Measurements from ENCODE around the gene ABHD12.

Gene ABHD12

GRCh38 chr20:25380945-25381614 is 9.6 kb downstream of the ABHD12 start:
- no peak for DNase-seq (ENCODE audit: low read depth)

- no peak for DNase-seq (ENCODE audit: low read depth)
These were observed 11.5 kb downstream of the ABHD12 start for GRCh38 chr20:25378884-25379733.

GRCh38 chr20:25378189-25378883 is 12.3 kb downstream of the ABHD12 start:
- DNase-seq (ENCODE audit: low read depth), result no peak

- DNase-seq (ENCODE audit: low read depth), result no peak
These were observed 13.7 kb downstream of the ABHD12 start for GRCh38 chr20:25376886-25377285.

- DNase-seq (ENCODE audit: low read depth), result no peak
These were observed 14.4 kb downstream of the ABHD12 start for GRCh38 chr20:25376236-25376635.

DNA sequence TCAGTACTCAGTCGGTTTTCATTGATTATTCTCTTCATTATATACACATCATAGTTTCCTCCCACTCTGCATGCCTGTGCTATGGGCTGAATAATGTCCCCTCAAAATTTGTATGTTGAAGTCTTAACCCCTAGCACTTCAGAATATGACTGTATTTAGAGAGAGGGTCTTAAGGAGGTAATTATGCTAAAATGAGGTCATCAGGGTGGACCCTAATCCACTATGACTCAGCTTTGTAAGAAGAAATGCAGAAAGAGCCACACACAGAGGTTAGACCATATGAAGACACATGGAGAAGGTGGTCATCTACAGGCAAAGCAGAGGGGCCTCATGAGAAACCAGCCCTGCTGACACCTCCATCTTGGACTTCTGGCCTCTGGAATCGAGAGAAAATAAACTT is 15.8 kb downstream of the ABHD12 start:
- no peak for DNase-seq (ENCODE audit: low read depth)

DNA sequence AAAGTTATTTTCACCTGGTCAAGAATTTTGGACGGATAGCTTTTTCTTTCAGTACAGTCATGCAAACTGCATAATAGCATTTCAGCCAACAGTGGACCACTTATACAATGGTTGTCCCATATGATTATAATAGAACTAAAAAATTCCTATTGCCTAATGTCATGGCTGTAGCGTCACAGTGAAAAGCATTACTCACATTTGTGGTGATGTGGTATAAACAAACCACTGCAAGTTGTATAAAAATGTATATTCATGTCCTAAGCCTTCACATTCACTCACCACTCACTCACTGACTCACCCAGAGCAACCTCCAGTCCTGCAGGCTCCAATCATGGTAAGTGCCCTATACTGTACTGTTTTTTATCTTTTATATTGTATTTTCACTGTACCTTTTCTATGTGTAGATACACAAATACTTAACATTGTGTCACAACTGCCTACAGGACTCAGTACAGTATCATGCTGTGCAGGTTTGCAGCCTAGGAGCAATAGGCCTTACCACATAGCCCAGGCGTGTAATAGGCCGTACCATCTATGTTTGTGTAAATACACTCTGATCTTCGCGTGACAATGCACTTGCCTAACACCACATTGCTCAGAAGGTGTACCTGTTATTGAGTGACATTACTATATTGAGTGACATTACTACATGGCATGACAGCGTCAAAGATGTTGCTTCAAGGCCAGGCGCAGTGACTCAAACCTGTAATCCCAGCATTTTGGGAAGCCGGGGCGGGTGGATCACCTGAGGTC is 17.9 kb downstream of the ABHD12 start:
- DNase-seq (ENCODE audit: low read depth), result no peak

- DNase-seq (ENCODE audit: low read depth), result no peak
These were observed 20.7 kb downstream of the ABHD12 start for GRCh38 chr20:25369971-25370370.

DNA sequence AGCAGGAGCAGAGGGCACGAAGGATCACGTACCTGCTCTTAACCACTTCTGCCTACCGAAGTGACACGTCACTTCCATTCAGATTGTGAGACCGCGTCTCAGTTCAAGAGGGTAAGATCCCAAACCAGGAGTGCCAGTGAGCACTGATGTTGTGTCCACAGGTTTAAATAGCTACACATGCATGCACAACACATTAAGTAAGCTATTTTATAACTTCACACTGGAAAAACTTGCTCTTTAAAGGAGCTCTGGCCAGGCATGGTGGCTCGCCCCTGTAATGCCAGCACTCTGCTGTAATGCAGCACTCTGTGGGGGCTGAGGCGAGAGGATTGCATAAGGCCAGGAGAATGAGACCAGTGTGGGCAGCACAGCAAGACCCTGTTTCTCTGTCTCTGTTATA is 21.1 kb downstream of the ABHD12 start:
- DNase-seq (ENCODE audit: low read depth), result no peak

DNA sequence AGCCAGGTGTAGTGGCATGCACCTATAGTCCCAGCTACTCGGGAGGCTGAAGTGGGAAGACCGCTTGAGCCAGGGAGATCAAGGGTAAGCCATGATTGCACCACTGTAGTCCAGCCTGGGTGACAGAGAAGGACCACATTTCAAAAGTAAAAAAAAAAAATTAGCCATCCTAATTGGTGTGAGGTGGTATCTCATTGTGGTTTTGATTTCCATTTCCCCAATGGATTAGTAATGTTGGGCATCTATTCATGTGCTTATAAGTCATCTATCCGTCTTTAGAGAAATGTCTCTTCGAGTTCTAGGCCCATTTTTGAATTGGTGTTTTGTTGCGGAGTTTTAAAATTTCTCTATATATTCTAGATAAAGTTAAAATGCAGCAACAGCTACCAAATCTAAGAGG is 21.7 kb downstream of the ABHD12 start:
- DNase-seq (ENCODE audit: low read depth), result no peak

GRCh38 chr20:25368526-25368925 is 22.1 kb downstream of the ABHD12 start:
- no peak for DNase-seq (ENCODE audit: low read depth)

DNA sequence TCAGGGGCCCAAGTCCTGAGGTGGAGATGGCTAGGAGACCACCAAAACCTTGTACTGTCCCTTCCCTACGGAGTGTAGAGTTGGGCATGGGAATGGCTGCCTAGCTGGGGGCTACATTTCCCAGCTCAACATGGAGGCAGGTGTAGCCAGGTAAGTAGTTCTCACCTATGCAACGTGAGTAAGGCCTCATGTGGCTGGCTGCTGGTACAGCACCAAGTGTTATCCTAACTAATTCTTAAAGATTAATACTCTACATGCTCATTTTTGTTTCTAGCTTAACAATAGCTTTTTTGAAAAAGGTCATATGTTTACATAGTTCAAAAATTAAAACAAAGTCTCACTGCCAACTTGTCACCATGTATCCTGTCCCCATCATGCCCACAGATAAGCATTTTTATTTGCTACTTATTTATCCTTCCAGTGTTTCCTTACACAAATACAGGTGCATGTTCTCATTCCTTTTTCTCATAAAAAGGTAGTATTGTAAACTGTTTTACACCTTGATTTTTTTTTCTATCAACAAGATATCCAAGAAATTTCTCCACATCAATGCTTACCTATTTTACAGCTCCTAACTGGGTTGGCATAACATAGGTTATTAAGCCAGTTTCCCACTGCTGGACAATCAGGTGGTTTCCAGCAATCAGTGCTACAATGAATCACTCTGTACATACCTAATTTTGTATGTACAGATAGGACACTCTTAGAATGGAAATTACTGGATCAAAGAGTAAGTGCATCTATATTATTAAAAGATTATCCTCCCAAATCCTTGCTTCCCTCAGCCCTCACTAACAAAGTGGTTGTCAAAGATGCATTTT is 25.5 kb downstream of the ABHD12 start:
- no peak for DNase-seq (ENCODE audit: low read depth)

GRCh38 chr20:25364180-25364788 is 26.4 kb downstream of the ABHD12 start:
- no peak for DNase-seq (ENCODE audit: low read depth)

DNA sequence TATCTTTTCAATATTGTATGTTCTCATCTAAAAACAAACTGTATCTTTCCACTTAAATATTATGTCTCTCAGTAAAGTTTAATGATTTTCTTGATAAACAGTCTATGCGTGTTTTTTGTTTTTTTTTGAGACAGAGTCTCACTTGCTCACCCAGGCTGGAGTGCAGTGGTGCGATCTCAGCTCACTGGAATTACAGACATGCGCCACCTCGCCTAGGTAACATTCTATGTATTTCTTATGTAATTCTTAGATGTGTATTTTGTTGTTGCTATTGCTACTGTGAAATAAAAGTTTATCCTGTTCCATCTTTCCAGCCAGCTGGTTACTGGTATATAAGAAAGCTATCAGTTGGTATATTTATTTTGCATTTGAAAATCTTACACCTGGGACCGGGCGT is 29.4 kb downstream of the ABHD12 start:
- DNase-seq (ENCODE audit: low read depth), result no peak

- no peak for DNase-seq (ENCODE audit: low read depth)
These were observed 29.9 kb downstream of the ABHD12 start for GRCh38 chr20:25360631-25361286.

- DNase-seq (ENCODE audit: low read depth), result no peak
These were observed 34.2 kb downstream of the ABHD12 start for GRCh38 chr20:25356271-25356933.

GRCh38 chr20:25355866-25356265 is 34.8 kb downstream of the ABHD12 start:
- no peak for DNase-seq (ENCODE audit: low read depth)

DNA sequence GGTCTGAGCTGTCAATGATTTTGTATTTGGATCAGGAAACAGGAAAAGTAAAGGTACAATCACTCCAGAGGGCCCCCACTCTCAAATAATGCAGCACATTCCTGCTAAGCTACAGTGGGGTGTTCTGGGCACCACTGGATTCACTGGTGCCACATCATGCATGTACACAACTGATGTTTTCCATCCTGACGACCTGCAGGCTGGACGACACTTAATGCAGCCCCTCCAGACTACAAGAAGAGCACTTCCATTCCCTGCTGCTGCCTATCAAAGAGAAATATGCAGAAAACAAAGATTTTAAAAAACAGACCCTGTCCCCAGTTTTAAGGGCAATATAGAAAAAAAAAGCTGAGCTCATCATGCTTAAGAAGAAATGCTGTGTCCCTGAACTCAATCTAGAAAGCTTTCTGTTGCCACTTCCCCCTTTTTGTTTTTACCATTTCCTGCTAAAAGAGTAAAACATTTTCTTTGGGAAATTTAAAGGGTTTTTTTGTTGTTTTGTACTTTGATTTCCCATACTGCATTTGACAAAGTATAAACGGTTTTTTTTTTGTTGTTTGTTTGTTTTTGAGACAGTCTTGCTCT is 35.5 kb downstream of the ABHD12 start:
- DNase-seq (ENCODE audit: low read depth), result no peak
